LNCAP (cell line): Measurements from ENCODE around the gene VPS8.

Source experiments
- CTCF ChIP-seq: fragments of 450-650 bp; IDR thresholded peaks from 2 replicates; pipeline ENCODE4 v1.5.1; 2017; ENCODE audit warnings: mild to moderate bottlenecking

VPS8 gene

GRCh38 chr3:185028121-185028520 is 216.2 kb downstream of the VPS8 start:
- TF ChIP-seq CTCF: no peak

DNA sequence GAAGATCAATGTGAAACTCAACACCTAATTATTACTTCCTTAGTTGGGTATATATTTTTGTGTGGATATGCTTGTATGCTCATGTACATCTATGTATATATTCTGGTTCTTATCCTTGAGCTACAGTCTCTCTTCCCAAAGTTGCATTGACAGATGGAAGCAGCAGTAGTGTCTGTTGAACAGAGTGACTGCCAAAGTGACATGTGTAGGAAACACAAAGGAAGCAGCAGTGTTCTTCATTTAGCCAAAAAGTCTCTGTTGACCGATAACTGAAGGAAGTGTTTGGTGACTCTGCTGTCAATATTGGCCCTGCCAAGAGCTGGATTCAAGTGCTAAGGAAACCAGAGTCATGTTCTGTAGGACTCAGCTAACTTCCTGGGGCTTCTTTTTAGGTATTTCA is 217.1 kb downstream of the VPS8 start:
- no peak for TF ChIP-seq CTCF

- TF ChIP-seq CTCF: no peak
Observed at GRCh38 chr3:185030399-185030798, 218.4 kb downstream of the VPS8 start.

DNA sequence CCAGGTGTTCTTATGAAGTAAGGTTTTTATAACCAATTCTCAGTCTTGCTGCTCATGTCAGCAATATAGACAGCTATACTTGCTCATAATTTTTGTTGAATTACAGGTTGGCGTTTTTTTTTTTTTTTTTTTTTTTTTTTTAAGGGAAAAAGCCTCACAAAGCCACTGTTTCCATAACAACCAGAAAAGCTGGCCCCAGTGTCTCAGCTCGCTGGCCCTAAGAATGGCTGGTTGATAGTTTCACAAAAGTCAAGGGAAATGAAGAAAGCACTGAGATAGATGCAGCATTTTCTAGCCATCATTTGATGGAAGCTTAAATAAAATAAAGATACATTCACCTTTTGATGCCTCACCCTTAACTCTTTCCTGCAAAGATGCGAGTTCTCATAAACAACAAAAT is 219.0 kb downstream of the VPS8 start:
- no peak for TF ChIP-seq CTCF

GRCh38 chr3:185037801-185038200 is 225.8 kb downstream of the VPS8 start:
- no peak for TF ChIP-seq CTCF

DNA sequence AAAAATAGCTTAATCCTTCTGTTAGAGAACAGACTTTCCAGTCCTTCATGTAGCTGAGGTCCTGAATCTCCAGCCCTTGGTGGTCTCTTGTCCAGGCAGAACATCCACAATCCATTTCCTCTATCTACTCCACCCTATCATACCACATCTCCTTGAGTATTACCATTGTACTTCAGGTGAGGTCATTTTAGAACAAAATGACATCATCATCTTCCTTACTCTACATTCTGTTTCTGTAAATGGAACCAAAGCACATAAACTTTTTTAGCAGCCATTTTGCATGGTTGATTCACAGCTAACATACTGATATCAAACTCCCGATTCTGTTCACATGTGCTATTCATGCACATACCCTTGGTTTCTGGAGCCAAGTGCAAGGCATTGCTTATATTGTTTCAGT is 228.5 kb downstream of the VPS8 start:
- TF ChIP-seq CTCF: no peak

DNA sequence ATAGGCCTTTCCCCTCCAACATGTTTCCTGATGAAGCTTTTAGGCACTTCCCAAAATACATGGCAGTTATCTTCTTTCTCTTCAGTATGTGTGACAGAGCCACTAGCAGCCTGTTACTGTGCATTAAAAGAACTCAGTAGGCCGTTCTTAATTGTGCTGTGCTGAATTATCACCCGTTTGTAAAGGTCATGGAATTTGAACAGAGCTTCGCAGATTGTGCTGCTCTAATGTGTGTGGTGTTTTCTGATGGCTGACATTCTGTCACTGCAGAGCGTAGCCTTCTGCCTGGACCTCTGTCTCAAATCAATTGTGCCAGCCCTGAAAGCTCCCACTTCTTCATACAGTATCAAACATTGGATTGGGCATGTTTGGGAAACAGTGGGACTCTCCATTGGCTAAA is 229.6 kb downstream of the VPS8 start:
- TF ChIP-seq CTCF: no peak

DNA sequence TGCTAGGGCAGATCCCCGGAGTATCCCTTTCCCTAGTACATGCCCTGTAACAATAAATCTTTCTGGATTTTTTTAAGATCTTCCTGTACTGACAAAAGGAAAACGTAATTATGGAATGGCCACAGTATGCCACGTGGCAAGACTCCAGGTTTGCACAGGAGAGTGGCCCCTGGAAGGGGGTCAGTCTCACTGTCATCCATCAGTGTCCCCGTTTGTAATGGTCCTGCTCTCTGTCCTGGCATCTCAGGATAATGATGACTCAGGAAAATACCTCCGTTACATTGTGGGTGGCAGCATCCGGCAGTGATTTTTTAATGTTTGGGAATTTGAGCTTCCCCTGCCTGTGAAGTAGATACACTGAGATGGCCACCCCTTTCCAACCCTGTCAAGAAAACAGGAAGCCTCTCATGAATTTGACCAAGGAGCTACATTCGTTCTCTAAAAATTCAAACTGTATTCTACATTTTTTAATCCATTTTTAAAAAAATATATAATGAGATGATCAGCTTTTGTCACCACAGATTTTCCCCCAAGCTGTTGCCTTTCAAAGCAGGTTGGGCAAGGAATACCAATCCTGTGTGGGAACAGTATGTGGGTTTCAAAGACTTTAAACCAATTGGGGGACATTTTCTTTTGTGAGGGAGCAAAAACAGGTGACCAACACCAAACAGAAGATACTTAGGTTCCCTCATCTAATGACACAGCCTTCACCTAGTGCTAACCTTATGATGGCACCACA is 230.5 kb downstream of the VPS8 start:
- TF ChIP-seq CTCF: no peak
